GM19025 (cell line): Measurements from ENCODE around the gene IPO5.

Experiments
- ATAC-seq: cut with Tn5 transposase; IDR thresholded peaks from one replicate; pipeline ENCODE4 v1.9.1; 2021; ENCODE audit warnings: mild to moderate bottlenecking, low read depth, moderate library complexity; ENCODE audit not compliant: unreplicated experiment

The IPO5 gene

GRCh38 chr13:98050041-98050466 is 96.6 kb downstream of the IPO5 start:
- no peak for ATAC-seq

DNA sequence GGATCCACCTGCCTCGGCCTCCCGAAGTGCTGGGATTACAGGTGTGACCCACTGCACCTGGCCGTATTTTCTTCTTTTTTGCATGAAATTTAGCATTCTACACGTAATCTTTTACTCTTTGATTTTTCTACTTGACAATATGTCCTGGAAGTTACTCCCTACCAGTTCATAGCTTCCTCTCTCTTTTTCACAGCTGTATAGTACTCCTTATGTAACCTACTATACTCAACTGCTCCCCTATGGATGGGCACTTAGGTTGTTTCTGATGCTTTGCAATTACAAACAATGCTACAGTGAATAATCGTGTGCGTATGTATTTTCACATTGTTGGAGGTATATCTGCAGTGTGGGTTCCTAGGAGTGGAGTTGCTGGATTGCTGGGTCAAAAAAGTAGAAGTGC is 98.9 kb downstream of the IPO5 start:
- ATAC-seq = no peak

- ATAC-seq = no peak
Observed at GRCh38 chr13:98054301-98054700, 100.8 kb downstream of the IPO5 start.

DNA sequence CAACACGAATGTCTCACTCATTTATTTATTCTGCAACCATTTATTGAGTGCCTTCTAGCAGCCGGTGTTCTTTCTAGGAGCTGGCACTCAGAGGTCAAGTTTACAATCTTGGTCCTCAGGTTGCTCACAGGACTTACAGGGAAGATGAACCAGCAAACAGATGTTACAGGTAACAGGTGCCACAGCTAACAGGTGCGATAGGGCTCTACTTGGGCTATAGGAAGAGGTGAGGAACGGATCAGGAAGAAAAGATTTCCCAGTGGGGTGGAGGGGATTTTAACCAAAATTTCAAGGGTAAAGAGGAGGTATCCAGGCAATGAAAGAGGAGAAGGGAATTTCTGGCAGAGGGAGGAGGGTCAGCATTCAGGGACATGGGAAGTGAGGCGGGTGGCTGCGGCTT is 102.1 kb downstream of the IPO5 start:
- no peak for ATAC-seq

DNA sequence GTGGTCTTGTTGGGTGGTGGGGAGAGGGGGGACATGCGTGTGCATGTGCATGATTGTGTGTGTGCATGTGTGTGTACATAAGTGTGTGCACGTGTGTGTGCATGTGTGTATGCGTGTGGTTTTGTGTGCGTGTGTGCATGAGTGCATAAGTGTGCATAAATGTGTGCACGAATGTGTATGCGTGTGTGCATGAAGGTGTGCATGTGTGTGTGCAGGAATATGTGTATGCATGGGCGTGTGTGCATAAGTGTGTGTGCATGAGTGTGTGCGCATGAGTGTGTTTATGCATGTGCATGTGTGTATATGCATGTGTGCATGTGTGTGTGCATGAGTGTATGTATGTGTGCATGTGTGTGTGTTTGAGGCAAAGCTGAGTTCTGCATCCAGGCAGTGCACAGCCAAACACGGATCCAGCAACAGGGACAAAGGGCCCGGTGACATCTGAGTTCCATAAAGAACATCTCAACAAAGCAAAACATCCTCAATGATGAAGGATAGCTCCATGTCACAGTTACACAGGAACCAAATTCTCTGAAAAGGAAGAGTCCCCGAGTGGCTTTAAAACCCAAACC is 103.5 kb downstream of the IPO5 start:
- no peak for ATAC-seq

DNA sequence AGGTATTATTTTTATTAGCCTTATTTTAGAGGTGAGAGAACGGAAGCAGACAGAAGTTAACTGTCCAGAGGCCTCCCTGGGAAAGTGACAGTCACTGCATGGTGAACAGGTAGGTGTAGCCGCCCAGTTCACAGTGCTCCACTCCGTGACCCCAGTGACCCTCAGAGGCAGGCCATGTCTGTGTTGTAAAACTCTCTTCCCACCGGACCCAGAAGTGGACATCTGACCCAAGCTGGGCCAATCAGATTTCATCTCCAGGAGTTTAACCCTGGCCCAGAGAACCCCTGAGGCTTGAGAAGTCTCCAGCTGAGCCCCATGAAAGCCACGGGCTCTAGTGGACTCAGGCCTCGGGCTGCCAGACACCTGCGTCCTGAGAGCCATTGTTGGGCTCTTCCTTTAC is 105.8 kb downstream of the IPO5 start:
- ATAC-seq = no peak

GRCh38 chr13:98060282-98060681 is 106.8 kb downstream of the IPO5 start:
- ATAC-seq = no peak

- ATAC-seq = no peak
Observed at GRCh38 chr13:98065468-98065867, 112.0 kb downstream of the IPO5 start.

DNA sequence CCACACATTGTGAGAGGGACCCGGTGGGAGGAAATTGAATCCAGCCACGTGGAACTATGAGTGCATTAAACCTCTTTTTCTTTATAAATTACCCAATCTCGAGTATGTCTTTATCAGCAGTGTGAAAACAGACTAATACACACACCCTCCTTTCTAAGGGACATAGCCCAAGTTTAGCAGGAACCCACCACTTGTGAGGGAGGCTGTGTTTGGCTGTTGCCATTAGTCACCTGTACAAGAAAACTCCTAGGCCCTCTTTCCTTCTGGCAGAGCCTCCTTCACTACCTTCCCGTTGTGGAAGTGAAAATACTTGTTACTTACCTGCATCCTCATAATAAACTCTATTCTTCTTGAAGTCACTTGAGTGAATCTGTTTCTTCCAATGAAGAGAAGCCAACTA is 113.2 kb downstream of the IPO5 start:
- no peak for ATAC-seq

GRCh38 chr13:98068521-98068920 is 115.0 kb downstream of the IPO5 start:
- ATAC-seq = no peak

- ATAC-seq = no peak
Observed at GRCh38 chr13:98069985-98070384, 116.5 kb downstream of the IPO5 start.

DNA sequence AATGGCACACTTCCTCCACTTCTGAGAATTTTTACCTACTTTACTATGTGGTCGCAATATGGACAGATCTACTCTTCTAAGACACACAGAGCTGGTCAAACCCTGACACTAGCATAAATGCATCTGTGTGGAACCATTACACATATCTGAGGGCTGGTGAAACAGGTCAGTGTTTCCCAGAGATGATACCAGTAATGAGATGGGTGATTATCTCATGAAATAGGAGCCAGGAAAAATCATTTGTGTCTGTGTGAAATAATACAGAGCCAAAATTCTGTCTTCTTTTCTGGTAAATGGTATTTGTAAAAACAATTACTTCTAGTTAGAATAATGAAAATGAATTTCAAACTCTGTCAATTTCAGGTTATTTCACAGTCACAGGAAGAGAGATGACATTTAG is 117.8 kb downstream of the IPO5 start:
- ATAC-seq = no peak

- ATAC-seq = no peak
Observed at GRCh38 chr13:98072476-98072875, 119.0 kb downstream of the IPO5 start.
